ENCODE data around the gene SCEL.
"Not testable (repeated sequence)": the region's sequence is repeated elsewhere in the genome, so short reads cannot be mapped to it uniquely, and the experiment has no call there.

The SCEL gene

GRCh38 chr13:77571956-77572355 lies 36.5 kb downstream of the SCEL start:
- no peak for DNase-seq

GRCh38 chr13:77574096-77574495 lies 38.6 kb downstream of the SCEL start:
- no peak for DNase-seq

GRCh38 chr13:77579959-77580358 lies 44.5 kb downstream of the SCEL start:
- no peak for DNase-seq

- DNase-seq, result no peak
Measured at GRCh38 chr13:77580748-77581147, 45.2 kb downstream of the SCEL start.

DNA sequence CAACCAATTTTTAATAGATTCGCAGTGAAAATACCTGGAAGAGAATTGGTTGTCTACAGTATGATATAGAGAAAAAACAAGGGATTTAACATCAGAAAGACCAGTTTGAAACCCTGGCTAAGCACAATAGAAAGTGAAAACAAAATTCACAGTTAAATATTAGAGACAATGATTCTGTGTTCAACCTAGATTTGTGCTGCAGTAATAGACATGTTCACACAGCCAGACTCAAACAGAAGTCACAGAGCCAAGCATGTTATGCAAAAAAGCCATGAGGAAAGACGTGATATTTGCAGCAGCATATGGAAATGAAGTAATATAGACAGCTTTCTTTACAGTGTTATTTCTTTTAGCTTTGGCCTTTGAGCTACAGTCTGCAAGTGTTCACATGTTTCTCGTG lies 48.1 kb downstream of the SCEL start:
- DNase-seq, result no peak

DNA sequence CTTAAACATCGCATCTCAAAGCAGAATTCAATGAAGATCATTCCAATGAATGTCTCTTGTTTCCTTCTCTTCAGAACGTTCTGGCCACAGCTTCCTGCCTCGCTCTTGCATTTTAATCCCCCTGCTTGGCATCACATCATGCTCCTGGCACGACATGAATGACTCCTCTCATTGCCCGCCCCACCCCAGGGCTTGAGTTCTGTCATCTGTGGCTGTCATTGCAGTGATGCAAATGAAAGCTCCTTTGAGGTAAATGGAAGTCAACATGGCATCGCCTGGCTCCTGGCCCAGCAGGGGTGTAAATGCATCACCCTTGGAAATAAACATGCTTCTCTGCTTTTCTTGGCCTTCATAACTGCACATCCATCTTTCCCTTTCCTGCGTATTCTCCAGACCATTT lies 48.6 kb downstream of the SCEL start:
- DNase-seq, result no peak

DNA sequence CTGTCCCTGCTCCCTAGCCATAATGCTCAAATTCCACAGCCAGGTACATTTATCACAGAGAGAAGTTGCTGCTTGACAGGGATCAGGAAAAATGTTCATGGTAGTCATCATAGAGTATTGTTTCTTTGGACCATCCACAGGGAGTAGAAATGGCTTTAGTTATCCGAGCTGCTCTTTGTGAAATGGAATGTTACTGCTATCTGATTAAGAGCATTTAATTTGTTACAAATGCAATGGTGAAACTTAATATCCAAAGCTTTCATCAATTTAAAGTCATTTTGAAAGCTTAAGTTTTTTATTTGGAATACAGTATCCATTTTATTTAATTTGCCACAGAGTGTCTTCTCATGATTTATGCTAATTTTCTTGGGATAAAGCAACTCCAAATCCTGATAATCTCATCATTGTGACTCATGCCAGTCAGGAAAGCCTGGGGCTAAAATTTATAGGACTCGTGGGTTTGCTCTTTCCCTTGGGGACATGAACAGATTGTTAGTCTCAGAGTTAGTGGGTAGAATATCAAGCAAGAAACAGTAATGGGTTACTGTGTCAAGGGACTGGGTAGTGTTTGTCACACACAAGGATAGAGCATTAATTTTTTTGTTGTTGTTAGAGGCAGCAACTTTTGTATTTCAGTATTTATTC lies 59.8 kb downstream of the SCEL start:
- no peak for DNase-seq

DNA sequence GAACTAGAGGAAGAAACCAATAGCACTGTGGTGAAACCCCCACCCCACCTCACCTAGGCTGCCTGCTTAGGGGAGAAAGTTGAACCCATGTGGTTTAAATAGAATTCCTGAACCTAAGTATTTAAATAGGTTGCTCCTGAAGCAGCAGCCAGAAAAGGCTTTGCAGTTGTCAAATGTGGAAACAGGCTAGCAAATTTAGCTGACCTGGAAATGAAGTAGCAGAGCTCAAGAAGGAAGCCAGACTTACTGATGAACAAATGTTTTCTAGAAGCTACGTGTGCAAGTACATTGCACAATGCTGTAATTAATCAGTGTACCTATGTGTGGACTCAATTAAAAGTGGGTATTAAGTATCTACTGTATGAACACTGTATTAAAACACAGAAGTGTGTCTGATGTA lies 61.3 kb downstream of the SCEL start:
- no peak for DNase-seq

GRCh38 chr13:77599351-77599750 lies 63.8 kb downstream of the SCEL start:
- DNase-seq, result no peak

DNA sequence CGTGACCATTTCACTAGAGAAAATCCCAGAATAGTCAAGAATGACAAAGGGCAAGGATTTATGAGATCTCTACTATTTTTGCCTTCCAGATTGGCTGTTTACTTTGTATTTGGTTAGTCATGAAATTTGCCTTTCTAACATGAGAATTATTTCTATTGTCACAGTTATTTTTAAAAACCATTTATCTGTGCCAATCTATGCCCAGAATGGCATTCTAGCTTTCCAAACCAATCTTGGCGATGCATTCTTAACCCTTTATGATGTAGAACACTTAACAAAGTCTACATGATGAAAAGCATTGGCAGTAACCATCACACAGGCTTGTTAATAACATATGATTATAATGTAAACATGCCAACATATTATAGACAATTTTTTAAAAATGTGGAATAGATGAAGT lies 65.2 kb downstream of the SCEL start:
- no peak for DNase-seq

- DNase-seq, result no peak
Measured at GRCh38 chr13:77611068-77611467, 75.6 kb downstream of the SCEL start.

DNA sequence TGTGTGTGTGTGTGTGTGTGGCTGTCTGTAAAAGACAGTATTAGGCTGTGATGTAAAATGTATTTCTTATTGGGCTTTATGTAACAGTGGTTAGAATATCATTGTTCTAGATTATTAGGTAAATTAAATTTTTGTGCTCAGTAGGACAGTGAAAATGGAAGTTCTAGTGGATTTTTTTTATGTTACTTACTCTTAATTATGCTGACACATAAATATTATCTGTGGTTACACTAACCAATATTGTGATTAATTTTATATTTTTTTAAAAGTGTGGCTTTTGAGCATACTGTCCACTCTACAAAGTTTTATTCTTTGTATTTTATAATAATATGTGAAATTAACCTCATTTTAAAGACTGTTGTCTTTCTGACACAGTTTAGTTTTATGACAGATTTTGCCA lies 80.5 kb downstream of the SCEL start:
- DNase-seq, result no peak

- DNase-seq, result no peak
Measured at GRCh38 chr13:77619655-77620054, 84.1 kb downstream of the SCEL start.

DNA sequence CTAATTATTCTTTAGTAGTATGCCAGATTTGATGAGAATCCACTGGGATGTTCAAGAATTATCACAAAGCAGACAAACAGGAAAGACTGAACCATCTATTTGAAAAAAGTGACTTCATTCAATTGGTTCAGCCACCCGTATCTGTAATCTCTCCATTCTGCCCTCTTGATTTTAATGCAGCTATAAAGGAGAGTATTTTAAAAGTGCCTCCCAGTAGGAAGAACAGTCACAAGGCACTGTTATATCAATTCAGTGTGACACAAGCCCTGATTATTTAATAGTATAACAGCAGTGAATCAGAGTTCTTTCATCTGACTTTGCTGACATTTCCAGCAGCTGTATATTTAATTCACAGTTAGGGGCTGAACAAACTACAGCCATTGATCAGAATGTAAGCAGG lies 84.6 kb downstream of the SCEL start:
- DNase-seq, result no peak

DNA sequence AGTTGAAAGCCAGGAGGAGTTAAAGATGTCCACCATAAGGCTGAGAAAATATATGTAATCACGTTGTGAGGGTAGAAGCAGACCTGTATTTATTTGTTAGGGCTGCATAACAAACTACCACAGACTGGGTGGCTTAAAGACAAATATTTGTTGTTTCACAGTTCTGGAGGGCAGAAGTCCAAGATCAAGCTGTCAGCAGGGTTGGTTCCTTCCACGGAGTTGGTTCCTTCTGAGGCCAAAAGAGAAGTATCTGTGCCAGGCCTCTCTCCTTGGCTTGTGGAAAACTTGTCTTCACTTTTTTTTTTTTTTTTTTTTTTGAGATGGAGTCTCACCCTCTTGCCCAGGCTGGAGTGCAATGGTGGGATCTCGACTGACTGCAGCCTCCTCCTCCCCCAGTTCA lies 88.3 kb downstream of the SCEL start:
- no peak for DNase-seq

DNA sequence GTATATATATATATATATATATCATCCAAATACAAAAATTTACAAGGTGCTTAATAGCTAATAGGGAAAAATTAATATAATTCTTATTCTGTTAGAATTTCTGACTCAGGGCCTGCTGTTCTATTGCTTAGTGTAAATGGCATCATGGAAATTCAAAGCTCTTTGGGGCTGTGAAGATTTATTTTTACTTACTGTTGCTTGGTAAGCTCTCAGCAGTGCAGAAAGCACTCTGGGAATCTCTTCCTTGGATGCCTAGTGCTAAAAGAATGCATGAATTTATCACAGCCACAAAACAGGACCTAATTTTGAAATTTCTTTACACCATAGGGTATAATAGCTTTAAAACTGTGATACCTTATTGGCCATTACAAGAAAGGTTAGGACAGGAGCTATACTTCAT lies 92.7 kb downstream of the SCEL start:
- no peak for DNase-seq

GRCh38 chr13:77637588-77637987 lies 102.1 kb downstream of the SCEL start:
- no peak for DNase-seq

- DNase-seq, result no peak
Measured at GRCh38 chr13:77650409-77650808, 114.9 kb downstream of the SCEL start.

DNA sequence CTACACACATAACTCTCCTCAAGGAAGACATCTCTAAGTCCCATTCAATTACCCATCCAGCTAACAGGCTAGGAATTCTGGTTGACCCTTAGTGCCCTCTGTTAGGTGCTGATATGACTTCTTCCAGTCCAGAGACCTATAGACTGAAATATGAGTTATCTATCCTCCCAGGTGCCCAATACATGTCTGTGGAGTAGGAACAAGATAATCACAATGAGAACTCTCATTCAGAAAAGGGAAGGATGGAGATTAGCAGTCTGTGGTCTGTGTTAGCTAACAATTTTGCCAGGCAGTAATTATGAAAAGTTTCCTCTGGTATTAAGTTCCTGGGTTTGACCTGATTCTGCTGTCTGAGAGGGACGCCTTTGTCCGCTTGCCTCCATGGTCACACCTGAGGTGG lies 117.8 kb downstream of the SCEL start:
- DNase-seq, result no peak

DNA sequence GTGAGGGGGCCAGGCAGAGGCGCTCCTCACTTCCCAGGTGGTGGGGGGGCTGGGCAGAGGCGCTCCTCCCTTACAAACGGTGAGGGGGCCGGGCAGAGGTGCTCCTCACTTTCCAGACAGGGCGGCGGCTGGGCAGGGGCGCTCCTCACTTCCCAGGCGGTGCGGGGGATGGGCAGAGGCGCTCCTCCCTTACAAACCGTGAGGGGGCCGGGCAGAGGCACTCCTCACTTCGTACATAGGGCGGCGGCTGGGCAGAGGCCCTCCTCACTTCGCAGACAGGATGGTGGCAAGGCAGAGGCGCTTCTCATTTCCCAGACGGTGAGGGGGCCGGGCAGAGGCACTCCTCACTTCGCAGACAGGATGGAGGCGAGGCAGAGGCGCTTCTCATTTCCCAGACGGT lies 124.5 kb downstream of the SCEL start:
- DNase-seq, result not testable (repeated sequence)

DNA sequence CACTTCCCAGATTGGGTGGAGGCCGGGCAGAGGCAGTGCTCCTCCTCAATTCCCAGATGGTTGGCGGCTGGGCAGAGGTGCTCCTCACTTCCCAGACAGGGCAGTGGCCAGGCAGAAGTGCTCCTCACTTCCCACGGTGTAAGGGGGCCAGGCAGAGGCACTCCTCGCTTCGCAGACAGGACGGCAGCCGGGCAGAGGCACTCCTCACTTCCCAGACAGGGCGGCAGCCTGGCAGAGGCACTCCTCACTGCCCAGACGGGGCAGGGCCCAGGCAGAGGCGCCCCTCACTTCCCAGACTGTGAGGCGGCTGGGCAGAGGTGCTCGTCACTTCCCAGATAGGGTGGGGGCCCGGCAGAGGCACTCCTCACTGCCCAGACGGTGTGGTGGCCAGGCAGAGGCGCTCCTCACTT lies 125.3 kb downstream of the SCEL start:
- no peak for DNase-seq

DNA sequence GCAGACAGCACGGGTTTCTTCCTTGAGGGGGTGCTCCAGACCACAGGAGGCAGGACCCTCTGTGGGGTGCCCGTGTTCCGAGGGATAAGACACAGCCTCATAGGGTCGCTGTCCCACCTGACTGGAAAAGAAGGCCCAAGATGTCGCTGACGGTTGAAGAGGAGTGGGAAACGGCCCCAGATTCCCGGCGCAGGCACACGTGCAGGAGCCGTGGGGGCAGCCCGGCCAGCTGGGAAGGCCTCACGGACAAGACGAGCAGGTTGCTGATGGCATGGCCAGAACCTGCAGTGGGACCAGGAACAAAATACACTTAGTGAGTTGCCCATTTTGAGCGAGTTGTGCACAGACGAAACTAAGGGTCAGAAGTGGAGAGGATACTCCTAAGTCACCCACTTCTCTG lies 126.8 kb downstream of the SCEL start:
- DNase-seq, result not testable (repeated sequence)

- DNase-seq, result not testable (repeated sequence)
Measured at GRCh38 chr13:77662831-77663230, 127.3 kb downstream of the SCEL start.

- DNase-seq, result no peak
Measured at GRCh38 chr13:77674852-77675251, 139.3 kb downstream of the SCEL start.

DNA sequence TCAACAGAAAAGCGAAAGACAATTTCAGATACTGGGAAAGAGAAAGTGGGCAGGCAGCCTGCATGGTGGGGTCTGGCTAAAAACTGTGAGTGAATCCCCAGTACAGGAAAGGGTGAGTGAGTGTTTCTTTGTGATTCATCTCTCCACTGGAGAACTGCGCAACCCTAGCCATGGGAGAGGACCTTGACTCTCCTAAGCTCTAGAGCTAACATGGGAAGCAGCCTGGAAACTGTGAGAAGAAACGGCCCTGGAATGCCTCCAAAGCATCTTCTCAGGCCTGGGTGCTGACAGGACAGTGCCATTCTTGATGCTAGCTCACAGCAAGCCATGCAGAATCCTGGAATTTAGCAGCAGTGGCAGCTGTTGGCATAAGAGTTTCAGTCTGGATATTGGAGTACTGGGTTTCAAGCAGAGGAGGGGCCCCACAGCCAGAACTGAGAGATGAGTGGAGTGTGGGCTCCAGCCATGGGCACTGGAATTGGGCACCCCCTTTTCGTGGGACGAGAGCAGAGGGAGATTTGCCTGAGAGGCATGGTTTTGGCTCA lies 143.3 kb downstream of the SCEL start:
- DNase-seq, result no peak

Measured in CD4-positive, alpha-beta T cell treated with Interferon gamma for 1 hour (primary cell).